ENCODE results near the gene TTC9B. TPM values are rescaled to one million over a fixed set of nuclear protein-coding genes. Genes with fewer than 3 reads are reported as not detected.

TTC9B gene
- polyA plus RNA-seq, 2 of the 4 experiments (the other 2 are of a cell fraction) = not detected

Other genes with a start within 250 kb of the TTC9B start
- gene PSMC4, start 247.2 kb downstream of the TTC9B start, polyA plus RNA-seq (2011; rRNA removed) = 192 and 208 TPM in 2 replicates
- 276 to 295 TPM (median 284 TPM) in 3 replicates for gene PSMC4, start 247.2 kb downstream of the TTC9B start, polyA plus RNA-seq (2017; fragmentation: RNase III; extraction: RNeasy Plus Mini Kit Qiagen cat#74134 plus additional on column Dnase treatment)
- 6.0 and 6.4 TPM in 2 replicates for gene ZNF546, start 221.3 kb downstream of the TTC9B start, polyA plus RNA-seq (2011; rRNA removed)
- 3.1 to 3.8 TPM (median 3.7 TPM) in 3 replicates for gene ZNF546, start 221.3 kb downstream of the TTC9B start, polyA plus RNA-seq (2017; fragmentation: RNase III; extraction: RNeasy Plus Mini Kit Qiagen cat#74134 plus additional on column Dnase treatment)
- 10.0 and 15.7 TPM in 2 replicates for gene ZNF780B, start 162.2 kb downstream of the TTC9B start, polyA plus RNA-seq (2011; rRNA removed)
- gene ZNF780B, start 162.2 kb downstream of the TTC9B start, polyA plus RNA-seq (2017; fragmentation: RNase III; extraction: RNeasy Plus Mini Kit Qiagen cat#74134 plus additional on column Dnase treatment) = 7.1 to 10.3 TPM (median 8.7 TPM) in 3 replicates
- gene ZNF780A, start 127.4 kb downstream of the TTC9B start, polyA plus RNA-seq (2011; rRNA removed) = 39.3 and 48.1 TPM in 2 replicates
- 32.8 to 37.9 TPM (median 35.4 TPM) in 3 replicates for gene ZNF780A, start 127.4 kb downstream of the TTC9B start, polyA plus RNA-seq (2017; fragmentation: RNase III; extraction: RNeasy Plus Mini Kit Qiagen cat#74134 plus additional on column Dnase treatment)
- 6.0 and 6.6 TPM in 2 replicates for gene MAP3K10, start 27.0 kb downstream of the TTC9B start, polyA plus RNA-seq (2011; rRNA removed)
- gene MAP3K10, start 27.0 kb downstream of the TTC9B start, polyA plus RNA-seq (2017; fragmentation: RNase III; extraction: RNeasy Plus Mini Kit Qiagen cat#74134 plus additional on column Dnase treatment) = 15.0 to 21.0 TPM (median 19.5 TPM) in 3 replicates
- 0.10 and 0.17 TPM in 2 replicates for gene CCNP, start 8.3 kb upstream of the TTC9B start, polyA plus RNA-seq (2011; rRNA removed)
- 0.13 to 0.16 TPM (median 0.15 TPM) in 3 replicates for gene CCNP, start 8.3 kb upstream of the TTC9B start, polyA plus RNA-seq (2017; fragmentation: RNase III; extraction: RNeasy Plus Mini Kit Qiagen cat#74134 plus additional on column Dnase treatment)
- 159 and 180 TPM in 2 replicates for gene AKT2, start 67.0 kb upstream of the TTC9B start, polyA plus RNA-seq (2011; rRNA removed)
- 125 to 136 TPM (median 132 TPM) in 3 replicates for gene AKT2, start 67.0 kb upstream of the TTC9B start, polyA plus RNA-seq (2017; fragmentation: RNase III; extraction: RNeasy Plus Mini Kit Qiagen cat#74134 plus additional on column Dnase treatment)
- 32.8 and 39.8 TPM in 2 replicates for gene C19orf47, start 130.0 kb upstream of the TTC9B start, polyA plus RNA-seq (2011; rRNA removed)
- 22.1 to 25.7 TPM (median 25.2 TPM) in 3 replicates for gene C19orf47, start 130.0 kb upstream of the TTC9B start, polyA plus RNA-seq (2017; fragmentation: RNase III; extraction: RNeasy Plus Mini Kit Qiagen cat#74134 plus additional on column Dnase treatment)
- gene PLD3, start 130.3 kb upstream of the TTC9B start, polyA plus RNA-seq (2011; rRNA removed) = 290 and 350 TPM in 2 replicates
- 215 to 283 TPM (median 265 TPM) in 3 replicates for gene PLD3, start 130.3 kb upstream of the TTC9B start, polyA plus RNA-seq (2017; fragmentation: RNase III; extraction: RNeasy Plus Mini Kit Qiagen cat#74134 plus additional on column Dnase treatment)
- gene HIPK4, start 171.8 kb upstream of the TTC9B start, polyA plus RNA-seq (2011; rRNA removed) = 0.18 and 0.19 TPM in 2 replicates
- gene HIPK4, start 171.8 kb upstream of the TTC9B start, polyA plus RNA-seq (2017; fragmentation: RNase III; extraction: RNeasy Plus Mini Kit Qiagen cat#74134 plus additional on column Dnase treatment) = 0.20 to 0.25 TPM (median 0.24 TPM) in 3 replicates
- 1.5 and 1.6 TPM in 2 replicates for gene PRX, start 195.0 kb upstream of the TTC9B start, polyA plus RNA-seq (2011; rRNA removed)
- gene PRX, start 195.0 kb upstream of the TTC9B start, polyA plus RNA-seq (2017; fragmentation: RNase III; extraction: RNeasy Plus Mini Kit Qiagen cat#74134 plus additional on column Dnase treatment) = 1.3 to 1.8 TPM (median 1.8 TPM) in 3 replicates
- 10.0 and 10.7 TPM in 2 replicates for gene SERTAD1, start 207.6 kb upstream of the TTC9B start, polyA plus RNA-seq (2011; rRNA removed)
- 12.5 to 14.9 TPM (median 13.6 TPM) in 3 replicates for gene SERTAD1, start 207.6 kb upstream of the TTC9B start, polyA plus RNA-seq (2017; fragmentation: RNase III; extraction: RNeasy Plus Mini Kit Qiagen cat#74134 plus additional on column Dnase treatment)
- gene SERTAD3, start 226.0 kb upstream of the TTC9B start, polyA plus RNA-seq (2011; rRNA removed) = 40.2 and 41.7 TPM in 2 replicates
- 35.5 to 41.2 TPM (median 39.7 TPM) in 3 replicates for gene SERTAD3, start 226.0 kb upstream of the TTC9B start, polyA plus RNA-seq (2017; fragmentation: RNase III; extraction: RNeasy Plus Mini Kit Qiagen cat#74134 plus additional on column Dnase treatment)
- 202 and 241 TPM in 2 replicates for gene BLVRB, start 247.4 kb upstream of the TTC9B start, polyA plus RNA-seq (2011; rRNA removed)
- gene BLVRB, start 247.4 kb upstream of the TTC9B start, polyA plus RNA-seq (2017; fragmentation: RNase III; extraction: RNeasy Plus Mini Kit Qiagen cat#74134 plus additional on column Dnase treatment) = 280 to 298 TPM (median 296 TPM) in 3 replicates
- 1.4 and 2.2 TPM in 2 replicates for gene SPTBN4, start 248.6 kb upstream of the TTC9B start, polyA plus RNA-seq (2011; rRNA removed)
- gene SPTBN4, start 248.6 kb upstream of the TTC9B start, polyA plus RNA-seq (2017; fragmentation: RNase III; extraction: RNeasy Plus Mini Kit Qiagen cat#74134 plus additional on column Dnase treatment) = 1.2 to 2.0 TPM (median 1.4 TPM) in 3 replicates

Data from A549 (cell line).